ENCODE measurements around the gene NUP62. TPM values are rescaled to one million over a fixed set of nuclear protein-coding genes. Genes with fewer than 3 reads are reported as not detected.

NUP62 gene
- total RNA-seq, 2 donors from 2014 or later = 44.4 to 76.9 TPM

DNA sequence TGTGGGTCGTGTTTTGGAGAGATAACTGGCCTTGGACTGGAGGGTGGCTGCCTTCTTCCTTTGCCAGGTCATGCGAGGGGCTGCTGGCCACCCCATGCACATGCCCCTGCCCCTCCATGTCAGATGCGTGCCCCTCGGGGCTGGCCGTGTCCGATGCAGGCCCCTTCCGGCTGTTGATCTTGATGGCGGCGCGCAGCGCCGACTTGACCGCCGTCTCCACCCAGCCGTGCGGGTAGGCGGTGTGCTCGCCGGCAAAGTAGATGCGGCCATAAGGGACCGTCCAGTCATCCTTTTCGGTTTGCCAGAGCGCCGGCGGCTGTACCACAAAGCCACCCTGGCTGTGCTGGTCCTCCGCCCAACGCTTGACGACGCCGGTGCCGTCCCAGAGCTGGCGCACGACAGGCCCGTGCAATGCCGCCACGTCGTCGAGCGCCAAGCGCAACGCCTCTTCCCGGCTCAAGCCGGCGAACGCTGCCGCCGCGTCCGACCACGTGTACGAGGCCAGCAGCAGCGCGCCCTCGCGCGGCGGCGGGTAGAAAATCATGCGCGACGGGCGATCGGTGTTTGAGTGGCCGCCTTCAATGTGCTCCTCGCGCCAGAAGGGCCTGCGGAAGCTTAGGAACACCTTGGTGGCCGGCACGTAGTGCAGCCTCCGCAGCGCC lies 39.5 kb downstream of the NUP62 start:
- intact Hi-C loops (cut with DNase I) = no loop called here
- Histone ChIP-seq H3K27me3 (replicated peaks; ENCODE audit: insufficient read depth) (no peaks in the 10 kb centered on the region), H3K4me1 (replicated peaks) (no peaks in the 10 kb centered on the region), H3K9me3 (no peaks in the 10 kb centered on the region), H3K4me3 (peak overlapping the region in 1 of 2 donors; percentile 17), H3K27ac (no peak overlapping the region), H3K36me3 (peaks cover 0 to under 1% of the 10 kb centered on the region in 2 donors)
- DNase-seq (ENCODE audit: low spot score) = peak; percentile 51
- WGBS = 46% methylated on average over 32 of the region's 71 CpGs
- peak; percentile 48 for TF ChIP-seq POLR2AphosphoS5 (IDR thresholded peaks at IDR 0.05)
- TF ChIP-seq, protein P1, sequence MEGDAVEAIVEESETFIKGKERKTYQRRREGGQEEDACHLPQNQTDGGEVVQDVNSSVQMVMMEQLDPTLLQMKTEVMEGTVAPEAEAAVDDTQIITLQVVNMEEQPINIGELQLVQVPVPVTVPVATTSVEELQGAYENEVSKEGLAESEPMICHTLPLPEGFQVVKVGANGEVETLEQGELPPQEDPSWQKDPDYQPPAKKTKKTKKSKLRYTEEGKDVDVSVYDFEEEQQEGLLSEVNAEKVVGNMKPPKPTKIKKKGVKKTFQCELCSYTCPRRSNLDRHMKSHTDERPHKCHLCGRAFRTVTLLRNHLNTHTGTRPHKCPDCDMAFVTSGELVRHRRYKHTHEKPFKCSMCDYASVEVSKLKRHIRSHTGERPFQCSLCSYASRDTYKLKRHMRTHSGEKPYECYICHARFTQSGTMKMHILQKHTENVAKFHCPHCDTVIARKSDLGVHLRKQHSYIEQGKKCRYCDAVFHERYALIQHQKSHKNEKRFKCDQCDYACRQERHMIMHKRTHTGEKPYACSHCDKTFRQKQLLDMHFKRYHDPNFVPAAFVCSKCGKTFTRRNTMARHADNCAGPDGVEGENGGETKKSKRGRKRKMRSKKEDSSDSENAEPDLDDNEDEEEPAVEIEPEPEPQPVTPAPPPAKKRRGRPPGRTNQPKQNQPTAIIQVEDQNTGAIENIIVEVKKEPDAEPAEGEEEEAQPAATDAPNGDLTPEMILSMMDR (IDR thresholded peaks at IDR 0.05) = peak in 3 of 4 experiments; percentile 58 to 83 (median 65)
- TF ChIP-seq POLR2A (IDR thresholded peaks at IDR 0.05) = no peak

DNA sequence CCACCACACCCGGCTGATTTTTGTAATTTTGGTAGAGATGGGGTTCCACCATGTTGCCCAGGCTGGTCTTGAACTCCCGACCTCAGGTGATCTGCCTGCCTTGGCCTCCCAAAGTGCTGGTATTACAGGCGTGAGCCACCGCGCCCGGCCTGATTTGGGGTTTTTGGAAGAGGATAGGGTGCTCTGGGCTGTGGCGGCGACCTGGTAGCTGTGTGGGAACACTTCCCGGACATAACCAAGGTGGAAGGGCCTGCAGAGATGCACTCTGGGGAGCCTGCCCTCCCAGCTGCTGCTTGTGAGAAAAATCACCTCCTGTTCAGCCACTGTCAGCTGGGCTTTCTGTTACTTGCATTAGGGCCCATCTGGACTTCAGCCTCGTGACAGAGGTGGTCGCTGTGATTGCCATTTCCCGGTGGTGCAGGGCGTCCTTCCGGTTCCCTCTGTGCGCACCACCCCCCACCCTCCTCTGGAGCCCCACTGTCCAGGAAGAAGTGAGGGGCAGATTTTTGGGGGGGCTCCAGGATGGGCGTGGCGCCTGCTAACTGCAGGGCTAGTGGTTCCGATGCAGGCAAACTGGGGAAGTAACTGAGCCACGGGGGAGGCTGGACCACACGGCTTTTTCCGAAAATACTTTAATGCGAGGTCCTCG lies 40.1 kb downstream of the NUP62 start:
- DNase-seq (ENCODE audit: low spot score) = no peak

DNA sequence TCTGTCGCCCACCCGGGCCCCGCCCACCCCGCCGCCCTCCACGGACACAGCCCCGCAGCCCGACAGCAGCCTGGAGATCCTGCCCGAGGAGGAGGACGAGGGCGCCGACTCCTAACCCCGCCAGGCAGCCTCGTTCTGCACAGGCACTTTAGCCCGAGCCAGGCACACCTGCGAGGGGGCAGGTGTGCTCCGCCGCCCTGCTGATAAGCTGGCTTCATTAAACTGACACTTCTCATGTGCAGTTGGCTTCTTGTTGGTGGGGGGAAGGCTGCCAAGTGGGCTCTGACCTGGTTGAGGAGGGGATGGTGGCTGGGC lies 40.8 kb downstream of the NUP62 start:
- H3K9me3 ChIP-seq = no peaks in the 10 kb centered on the region
- intact Hi-C loops (cut with DNase I) = no loop called here
- H3K4me3 ChIP-seq = no peak overlapping the region
- H3K27ac ChIP-seq = no peak overlapping the region
- H3K36me3 ChIP-seq = peaks cover 4 to 14% of the 10 kb centered on the region in 2 donors
- TF ChIP-seq POLR2A (IDR thresholded peaks at IDR 0.05) = no peak
- no peaks in the 10 kb centered on the region for H3K27me3 ChIP-seq (replicated peaks; ENCODE audit: insufficient read depth)
- WGBS = 71% methylated on average over 15 of the region's 18 CpGs
- no peak for DNase-seq (ENCODE audit: low spot score)
- no peaks in the 10 kb centered on the region for H3K4me1 ChIP-seq (replicated peaks)

More for the DNA sequence above, 40.1 kb downstream of the NUP62 start:
- Histone ChIP-seq H3K27me3 (replicated peaks; ENCODE audit: insufficient read depth) (no peaks in the 10 kb centered on the region), H3K4me3 (no peak overlapping the region), H3K9me3 (no peaks in the 10 kb centered on the region), H3K36me3 (peaks cover under 1 to 7% of the 10 kb centered on the region in 2 donors), H3K4me1 (replicated peaks) (no peaks in the 10 kb centered on the region), H3K27ac (no peak overlapping the region)
- intact Hi-C loops (cut with DNase I) = no loop called here
- 95% methylated on average over 23 of the region's 23 CpGs for WGBS
- no peak for TF ChIP-seq POLR2AphosphoS5 (IDR thresholded peaks at IDR 0.05)
- TF ChIP-seq, protein P1 (IDR thresholded peaks at IDR 0.05) = no peak
- TF ChIP-seq POLR2A (IDR thresholded peaks at IDR 0.05) = no peak

DNA sequence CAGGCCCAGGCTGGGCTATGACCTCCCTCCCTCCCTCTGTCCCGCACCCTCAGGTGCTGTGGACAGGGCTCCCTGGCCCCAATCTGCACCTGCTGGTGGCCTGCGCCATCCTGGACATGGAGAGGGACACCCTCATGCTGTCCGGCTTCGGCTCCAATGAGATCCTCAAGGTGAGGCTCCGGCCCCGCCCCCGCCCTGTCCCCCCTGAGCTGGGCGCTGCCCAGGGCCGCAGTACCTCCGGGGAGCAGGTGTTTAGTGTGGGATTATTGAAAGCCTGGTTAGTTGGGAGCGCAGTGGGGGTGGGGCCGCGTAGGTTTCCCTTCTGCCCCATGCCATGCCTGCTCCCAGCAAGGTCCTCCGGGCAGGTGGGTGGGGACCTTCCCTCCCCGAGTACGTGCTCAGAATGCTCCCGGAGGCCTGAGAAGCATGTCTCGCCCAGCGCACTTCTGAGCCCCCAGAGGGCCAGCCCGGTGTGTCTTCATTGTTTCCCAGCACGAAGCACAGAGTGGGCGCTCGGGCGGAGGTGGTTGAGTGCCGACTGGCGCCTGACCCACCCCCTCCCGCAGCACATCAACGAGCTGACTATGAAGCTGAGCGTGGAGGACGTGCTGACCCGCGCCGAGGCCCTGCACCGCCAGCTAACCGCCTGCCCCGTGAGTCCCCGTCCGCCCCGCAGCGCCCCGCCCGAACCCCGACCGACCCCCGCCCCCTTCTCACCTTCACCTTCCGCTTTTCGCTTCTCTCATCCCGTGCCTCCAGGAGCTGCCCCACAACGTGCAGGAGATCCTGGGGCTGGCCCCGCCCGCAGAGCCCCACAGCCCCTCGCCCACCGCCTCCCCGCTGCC lies 41.4 kb downstream of the NUP62 start:
- Histone ChIP-seq H3K4me3 (no peak overlapping the region), H3K27me3 (replicated peaks; ENCODE audit: insufficient read depth) (no peaks in the 10 kb centered on the region), H3K9me3 (no peaks in the 10 kb centered on the region), H3K36me3 (peaks cover 9 to 20% of the 10 kb centered on the region in 2 donors), H3K4me1 (replicated peaks) (no peaks in the 10 kb centered on the region), H3K27ac (no peak overlapping the region)
- TF ChIP-seq POLR2AphosphoS5 (IDR thresholded peaks at IDR 0.05) = no peak
- TF ChIP-seq POLR2A (IDR thresholded peaks at IDR 0.05) = no peak
- TF ChIP-seq, protein P1 (IDR thresholded peaks at IDR 0.05) = no peak
- no peak for DNase-seq (ENCODE audit: low spot score)
- 81% methylated on average over 50 of the region's 54 CpGs for WGBS
- intact Hi-C loops (cut with DNase I) = no loop called here

DNA sequence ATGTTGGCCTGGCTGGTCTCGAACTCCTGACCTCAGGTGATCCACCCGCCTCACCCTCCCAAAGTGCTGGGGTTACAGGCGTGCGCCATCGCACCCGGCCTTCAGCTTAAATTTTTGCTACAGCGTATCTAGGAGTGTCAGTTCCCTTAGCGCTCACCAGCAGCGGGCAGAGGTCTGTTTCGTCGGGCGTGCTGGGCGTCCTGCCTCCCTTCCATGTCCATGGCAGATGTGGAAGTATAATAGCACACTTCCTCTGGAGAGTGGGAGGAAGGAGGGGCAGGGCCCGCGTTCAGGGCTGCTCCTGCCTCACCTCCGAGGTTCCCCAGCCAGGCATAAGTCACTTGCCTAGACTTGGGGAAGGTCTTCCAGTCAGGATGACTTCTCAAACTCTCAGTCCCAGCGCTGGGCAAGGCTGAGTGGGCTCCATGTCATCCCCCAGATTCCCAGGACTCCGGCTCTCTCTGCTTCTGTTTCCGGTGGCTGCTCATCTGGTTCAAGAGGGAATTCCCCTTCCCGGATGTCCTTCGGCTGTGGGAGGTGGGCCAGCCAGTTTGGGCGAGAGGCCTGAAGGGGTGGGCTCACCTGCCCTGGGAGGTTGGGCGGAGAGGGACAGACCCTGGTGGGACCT lies 42.2 kb downstream of the NUP62 start:
- Histone ChIP-seq H3K36me3 (peaks cover 16 to 27% of the 10 kb centered on the region in 2 donors), H3K27me3 (replicated peaks; ENCODE audit: insufficient read depth) (no peaks in the 10 kb centered on the region), H3K4me3 (no peak overlapping the region), H3K4me1 (replicated peaks) (no peaks in the 10 kb centered on the region), H3K9me3 (no peaks in the 10 kb centered on the region), H3K27ac (no peak overlapping the region)
- TF ChIP-seq, protein P1 (IDR thresholded peaks at IDR 0.05) = no peak
- TF ChIP-seq POLR2AphosphoS5 (IDR thresholded peaks at IDR 0.05) = no peak
- TF ChIP-seq POLR2A (IDR thresholded peaks at IDR 0.05) = no peak
- DNase-seq (ENCODE audit: low spot score) = no peak
- intact Hi-C loops (cut with DNase I) = no loop called here
- WGBS = 66% methylated on average over 20 of the region's 23 CpGs

Data from prostate gland (tissue), 2 donors.